ENCODE measurements around the gene NGF. TPM values are rescaled to one million over a fixed set of nuclear protein-coding genes. Genes with fewer than 3 reads are reported as not detected.

Gene NGF
- total RNA-seq, 2 experiments from 2014 or later: not detected

GRCh38 chr1:115293899-115294298, 44.1 kb downstream of the NGF start:
- ATAC-seq: no peak
- H3K4me3 Mint-ChIP-seq: no peak overlapping the region
- TF ChIP-seq CTCF (IDR thresholded peaks at IDR 0.05): no peak
- no peak overlapping the region for H3K27ac Mint-ChIP-seq
- DNase-seq: no peak
- peaks cover 8% of the 10 kb centered on the region for H3K27me3 Mint-ChIP-seq
- ChIA-PET CTCF (interaction anchor here (0.6 kb wide), 1 partner anchor 82 kb away, joined by 3 read pairs; no protein-coding TSS in a partner anchor), POLR2A (interaction anchor here (1.3 kb wide), 1 partner anchor 21 kb away, joined by 3 read pairs; no protein-coding TSS in a partner anchor)
- no peaks in the 10 kb centered on the region for H3K9me3 Mint-ChIP-seq
- intact Hi-C loops (cut with micrococcal nuclease): no loop called here
- no peaks in the 10 kb centered on the region for H3K36me3 Mint-ChIP-seq (ENCODE audit: low read depth)
- H3K4me1 Mint-ChIP-seq (ENCODE audit: low read depth): no peaks in the 10 kb centered on the region

- DNase-seq: no peak
- Mint-ChIP-seq H3K27me3 (peaks cover 9% of the 10 kb centered on the region), H3K9me3 (no peaks in the 10 kb centered on the region), H3K4me1 (ENCODE audit: low read depth) (no peaks in the 10 kb centered on the region), H3K27ac (no peak overlapping the region), H3K36me3 (ENCODE audit: low read depth) (no peaks in the 10 kb centered on the region), H3K4me3 (no peak overlapping the region)
- intact Hi-C loops (cut with micrococcal nuclease): no loop called here
- no peak for ATAC-seq
- ChIA-PET POLR2A (interaction anchor here (1.3 kb wide), 1 partner anchor 20 kb away, joined by 3 read pairs; no protein-coding TSS in a partner anchor), CTCF (no interaction called here)
- no peak for TF ChIP-seq CTCF (IDR thresholded peaks at IDR 0.05)
Measured at GRCh38 chr1:115293006-115293405, 45.0 kb downstream of the NGF start.

- TF ChIP-seq CTCF (IDR thresholded peaks at IDR 0.05): no peak
- Mint-ChIP-seq H3K4me1 (ENCODE audit: low read depth) (no peaks in the 10 kb centered on the region), H3K27ac (no peak overlapping the region), H3K27me3 (peaks cover 7% of the 10 kb centered on the region), H3K4me3 (no peak overlapping the region), H3K36me3 (ENCODE audit: low read depth) (no peaks in the 10 kb centered on the region), H3K9me3 (no peaks in the 10 kb centered on the region)
- ATAC-seq (no peak), DNase-seq (no peak)
- POLR2A ChIA-PET: no interaction called here
- intact Hi-C loops (cut with micrococcal nuclease): no loop called here
- CTCF ChIA-PET: no interaction called here
Measured at GRCh38 chr1:115291741-115292140, 46.3 kb downstream of the NGF start.

- H3K4me1 Mint-ChIP-seq (ENCODE audit: low read depth): no peaks in the 10 kb centered on the region
- H3K27ac Mint-ChIP-seq: no peak overlapping the region
- no peak for TF ChIP-seq CTCF (IDR thresholded peaks at IDR 0.05)
- no peaks in the 10 kb centered on the region for H3K9me3 Mint-ChIP-seq
- H3K36me3 Mint-ChIP-seq (ENCODE audit: low read depth): no peaks in the 10 kb centered on the region
- intact Hi-C loops (cut with micrococcal nuclease): no loop called here
- ChIA-PET CTCF (interaction anchor here (1.3 kb wide), 1 partner anchor 15 kb away, joined by 3 read pairs; no protein-coding TSS in a partner anchor), POLR2A (no interaction called here)
- H3K4me3 Mint-ChIP-seq: no peak overlapping the region
- no peak for ATAC-seq
- peaks cover 7% of the 10 kb centered on the region for H3K27me3 Mint-ChIP-seq
- no peak for DNase-seq
Measured at GRCh38 chr1:115289940-115290339, 48.1 kb downstream of the NGF start.

GRCh38 chr1:115288591-115289198, 49.4 kb downstream of the NGF start:
- CTCF ChIA-PET: interaction anchor here (1.3 kb wide), 1 partner anchor 14 kb away, joined by 3 read pairs; no protein-coding TSS in a partner anchor
- TF ChIP-seq CTCF (IDR thresholded peaks at IDR 0.05): no peak
- intact Hi-C loops (cut with micrococcal nuclease): no loop called here

More at GRCh38 chr1:115288591-115289198, 49.4 kb downstream of the NGF start:
- no peak overlapping the region for H3K27ac Mint-ChIP-seq
- peaks cover 2% of the 10 kb centered on the region for H3K27me3 Mint-ChIP-seq
- H3K4me3 Mint-ChIP-seq: no peak overlapping the region
- H3K36me3 Mint-ChIP-seq (ENCODE audit: low read depth): no peaks in the 10 kb centered on the region
- DNase-seq: no peak
- ATAC-seq: no peak
- H3K4me1 Mint-ChIP-seq (ENCODE audit: low read depth): no peaks in the 10 kb centered on the region
- H3K9me3 Mint-ChIP-seq: no peaks in the 10 kb centered on the region
- POLR2A ChIA-PET: no interaction called here
